ENCODE measurements around the gene PRELID3B. TPM values are rescaled to one million over a fixed set of nuclear protein-coding genes. Genes with fewer than 3 reads are reported as not detected.

The PRELID3B gene
- total RNA-seq, 8 experiments from 2014 or later, result 40.1 to 81.9 (median 63.3) TPM

- ATAC-seq (replicated peaks in 6 of 8), result no peak
- Histone ChIP-seq H3K27ac (no peak overlapping the region), H3K4me3 (no peak overlapping the region), H3K4me1 (replicated peaks in 1 of 2) (peaks cover 15 to 17% of the 10 kb centered on the region in 2 donors)
- in situ Hi-C loops (cut with MboI; ENCODE audit: low pct_unique_long_range_greater_than_20kb in 2 of 9, low sequenced_read_pairs in 9 of 9, unreplicated experiment in 9 of 9), result no loop called here
- 67 to 100% (median 81%) methylated on average over 1 to 5 of the region's 6 CpGs; no CpG with 5 or more reads in 3 of the 10 experiments for WGBS, 10 experiments
Measured at GRCh38 chr20:58984691-58985090, 57.9 kb downstream of the PRELID3B start.

Other genes starting within 250 kb of the PRELID3B start
- 1 to 10 TPM in 5 of 8 experiments, under 1 TPM in 3; 0.50 to 5.0 (median 2.3) TPM for gene GNAS-AS1, start 191.9 kb downstream of the PRELID3B start, total RNA-seq
- 1,000 to 10,000 TPM in 2 of 8 experiments, 100 to 1,000 TPM in 6; 567 to 1,051 (median 853) TPM for gene GNAS, start 190.1 kb downstream of the PRELID3B start, total RNA-seq
- gene NELFCD, start 61.5 kb downstream of the PRELID3B start, total RNA-seq, result 100 to 1,000 TPM in 2 of 8 experiments, 10 to 100 TPM in 6; 31.0 to 126 (median 65.7) TPM
- gene CTSZ, start 35.5 kb downstream of the PRELID3B start, total RNA-seq, result 100 to 1,000 TPM in 1 of 8 experiments, 10 to 100 TPM in 2, 1 to 10 TPM in 3, under 1 TPM in 2; 0.71 to 114 (median 3.3) TPM
- gene TUBB1, start 23.4 kb downstream of the PRELID3B start, total RNA-seq, result 1 to 10 TPM in 2 of 8 experiments, under 1 TPM in 6; 0.57 to 3.4 (median 0.79) TPM
- gene ATP5F1E, start 10.5 kb downstream of the PRELID3B start, total RNA-seq, result 10 to 100 TPM; 34.5 to 94.0 (median 69.8) TPM
- gene ZNF831, start 121.0 kb upstream of the PRELID3B start, total RNA-seq, result under 1 TPM; 0.09 to 0.66 (median 0.12) TPM

Data from motor neuron (in vitro differentiated cells).